Activated CD8-positive, alpha-beta memory T cell treated with anti-CD3 and anti-CD28 coated beads, Interleukin-2, amount 50 U/mL, for 24 hours (primary cell): ENCODE data around the gene ANO3.
"Not testable (repeated sequence)": the region's sequence is repeated elsewhere in the genome, so short reads cannot be mapped to it uniquely, and the experiment has no call there.

Experiments
- DNase-seq: peaks from one replicate; pipeline ENCODE4 v3.0.0-alpha.2; 2020; ENCODE audit errors: extremely low read depth

The ANO3 gene

GRCh38 chr11:26623076-26623659 lies 291.2 kb downstream of the ANO3 start:
- no peak for DNase-seq

- DNase-seq: no peak
Observed at GRCh38 chr11:26626346-26626745, 294.4 kb downstream of the ANO3 start.

DNA sequence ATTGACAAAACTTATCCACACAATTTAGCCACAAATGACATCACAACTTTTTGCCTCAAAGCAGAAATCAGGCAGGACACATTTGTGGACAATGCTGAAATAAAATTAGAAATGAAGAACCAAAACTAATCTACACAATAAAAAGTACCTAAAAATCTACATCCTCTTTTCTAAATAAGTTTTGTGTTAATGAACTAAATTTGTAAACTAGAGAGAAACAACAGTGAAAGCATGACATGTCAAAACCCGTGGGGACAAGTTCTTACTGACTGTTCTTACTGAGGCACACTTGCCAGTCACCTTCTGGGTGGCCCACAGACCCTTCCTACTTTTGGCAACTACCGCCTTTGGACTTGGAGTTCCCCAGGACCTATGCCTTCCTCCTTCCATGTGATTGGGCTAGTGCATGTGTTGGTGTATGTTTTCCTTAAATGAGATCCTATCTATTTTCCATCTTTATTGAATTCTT lies 300.8 kb downstream of the ANO3 start:
- no peak for DNase-seq

DNA sequence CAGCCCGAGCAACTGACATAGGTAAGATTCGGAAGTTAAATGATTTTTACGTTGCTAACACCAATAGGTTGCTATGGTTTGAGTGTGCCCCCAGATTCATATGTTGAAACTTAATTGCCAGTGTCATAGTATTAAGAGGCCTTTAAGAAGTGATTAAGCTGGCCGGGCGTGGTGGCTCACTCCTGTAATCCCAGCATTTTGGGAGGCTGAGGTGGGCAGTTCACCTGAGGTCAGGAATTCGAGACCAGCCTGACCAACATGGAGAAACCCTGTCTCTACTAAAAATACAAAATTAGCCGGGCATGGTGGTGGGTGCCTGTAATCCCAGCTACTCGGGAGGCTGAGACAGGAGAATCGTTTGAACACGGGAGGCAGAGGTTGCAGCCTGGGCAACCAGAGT lies 311.4 kb downstream of the ANO3 start:
- not testable (repeated sequence) for DNase-seq

- DNase-seq: no peak
Observed at GRCh38 chr11:26649884-26650283, 318.0 kb downstream of the ANO3 start.

DNA sequence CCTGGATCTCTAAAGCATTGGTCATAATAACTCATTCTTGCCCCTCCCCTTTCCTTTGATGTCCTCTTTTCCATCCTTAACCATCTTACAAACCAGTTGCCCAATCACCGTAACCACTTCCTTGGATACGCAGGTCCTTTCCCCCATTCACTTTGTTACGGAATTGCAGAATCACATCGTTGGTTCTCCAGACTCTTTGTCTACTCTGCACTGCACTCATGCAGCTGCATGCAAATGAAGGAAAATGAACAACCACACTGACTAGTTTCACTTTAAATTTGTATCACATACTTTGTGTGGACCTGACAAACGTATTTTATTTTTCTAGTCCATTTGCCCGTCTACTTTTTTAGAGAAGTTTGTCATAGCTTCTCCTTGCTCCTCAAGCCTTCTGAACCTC lies 320.0 kb downstream of the ANO3 start:
- DNase-seq: no peak

GRCh38 chr11:26655287-26655686 lies 323.4 kb downstream of the ANO3 start:
- no peak for DNase-seq

GRCh38 chr11:26662916-26663315 lies 331.0 kb downstream of the ANO3 start:
- no peak for DNase-seq

- no peak for DNase-seq
Observed at GRCh38 chr11:26665036-26665435, 333.1 kb downstream of the ANO3 start.

DNA sequence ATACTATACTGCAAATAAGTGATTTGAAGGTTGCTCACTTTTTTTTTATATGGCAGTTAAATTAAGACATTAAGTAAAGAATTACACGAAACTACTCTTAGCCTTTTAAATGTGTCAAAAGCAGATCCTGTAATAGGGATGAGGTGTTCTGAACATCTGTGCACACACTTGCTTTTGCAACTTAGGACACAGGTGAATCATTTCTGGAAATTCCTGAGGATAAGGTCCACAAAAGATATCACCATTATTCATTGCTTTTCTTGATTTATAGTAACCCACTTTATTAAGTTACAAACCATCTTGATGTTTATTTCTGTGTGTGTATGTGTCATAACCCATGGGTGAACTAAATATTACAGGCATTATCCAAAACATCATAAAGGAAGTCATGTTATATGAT lies 334.0 kb downstream of the ANO3 start:
- DNase-seq: no peak

- no peak for DNase-seq
Observed at GRCh38 chr11:26675233-26675928, 343.5 kb downstream of the ANO3 start.

GRCh38 chr11:26676641-26677040 lies 344.7 kb downstream of the ANO3 start:
- no peak for DNase-seq

- no peak for DNase-seq
Observed at GRCh38 chr11:26677566-26677965, 345.6 kb downstream of the ANO3 start.

DNA sequence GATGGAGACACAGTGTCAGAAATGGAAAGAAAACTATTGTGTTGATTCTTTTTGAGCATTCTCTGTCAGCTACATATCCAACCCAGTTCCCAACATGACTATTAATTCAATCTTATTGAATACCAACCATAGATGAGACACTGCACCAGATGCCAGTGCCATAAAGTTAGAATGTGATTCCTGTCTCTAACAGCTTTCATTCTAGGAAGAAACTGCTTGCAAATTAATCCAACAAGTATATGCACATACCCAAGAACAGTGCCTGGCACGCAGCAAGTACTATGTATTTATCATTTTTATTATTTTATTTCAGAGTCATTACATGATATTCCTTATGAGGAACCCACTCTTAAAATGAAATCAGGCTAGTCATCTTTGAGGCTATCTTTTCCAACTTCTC lies 355.4 kb downstream of the ANO3 start:
- DNase-seq: no peak

- DNase-seq: no peak
Observed at GRCh38 chr11:26688701-26689100, 356.8 kb downstream of the ANO3 start.

GRCh38 chr11:26696330-26696729 lies 364.4 kb downstream of the ANO3 start:
- DNase-seq: no peak

- DNase-seq: no peak
Observed at GRCh38 chr11:26698224-26698623, 366.3 kb downstream of the ANO3 start.

- no peak for DNase-seq
Observed at GRCh38 chr11:26700574-26701235, 368.8 kb downstream of the ANO3 start.

DNA sequence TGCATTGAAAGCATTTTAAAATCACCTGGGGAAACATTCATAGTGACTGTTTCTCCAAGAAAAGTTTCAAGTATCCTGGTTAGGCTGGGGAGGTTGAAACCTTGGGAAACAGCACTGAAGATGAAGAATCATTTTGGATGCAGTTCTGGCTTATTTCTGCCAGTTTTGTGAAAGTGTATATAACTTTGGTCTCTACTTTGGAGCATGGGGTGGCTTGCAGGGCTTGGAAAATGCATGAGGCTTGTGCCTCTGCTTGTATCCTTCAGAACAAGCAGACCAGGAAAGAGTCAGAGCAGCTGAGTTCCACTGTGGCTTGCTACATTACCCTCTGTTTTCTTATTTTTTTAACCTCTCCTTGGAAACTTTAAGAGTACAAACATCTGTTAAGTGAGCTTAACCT lies 370.5 kb downstream of the ANO3 start:
- DNase-seq: no peak

DNA sequence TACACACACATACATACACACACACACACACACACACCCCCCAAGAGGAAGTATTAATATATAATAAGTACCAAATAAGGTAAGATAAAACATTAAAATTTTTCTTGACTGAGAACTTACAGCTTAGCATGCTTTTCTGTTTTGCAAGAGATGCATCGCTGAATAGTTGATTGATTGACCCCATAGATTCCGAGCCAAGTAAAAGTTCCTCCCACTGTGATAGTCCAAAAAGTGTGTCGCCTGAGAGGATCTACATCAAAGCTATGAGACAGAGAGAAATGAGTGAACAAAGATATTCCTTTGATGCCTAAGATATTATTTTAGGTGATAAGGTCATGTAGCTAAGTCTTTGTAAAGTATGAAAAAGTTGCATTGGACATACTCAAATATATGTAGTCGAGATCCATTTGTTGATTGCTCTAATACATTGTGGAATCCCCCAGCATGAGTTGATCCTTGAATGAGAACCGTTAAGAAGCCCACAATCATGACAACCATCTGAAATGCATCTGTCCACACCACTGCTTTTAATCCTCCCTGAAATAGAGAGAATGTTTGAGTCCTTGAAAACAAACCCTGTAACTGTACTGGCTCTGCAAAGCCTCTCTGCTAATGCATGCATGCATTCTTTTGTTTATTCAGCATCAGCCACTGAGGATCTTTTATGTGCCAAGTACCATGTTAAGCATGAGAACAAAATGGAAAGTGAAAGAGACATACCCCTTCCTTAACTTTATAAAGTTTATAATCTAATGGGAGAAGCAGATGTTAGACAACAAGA lies 371.7 kb downstream of the ANO3 start:
- no peak for DNase-seq

DNA sequence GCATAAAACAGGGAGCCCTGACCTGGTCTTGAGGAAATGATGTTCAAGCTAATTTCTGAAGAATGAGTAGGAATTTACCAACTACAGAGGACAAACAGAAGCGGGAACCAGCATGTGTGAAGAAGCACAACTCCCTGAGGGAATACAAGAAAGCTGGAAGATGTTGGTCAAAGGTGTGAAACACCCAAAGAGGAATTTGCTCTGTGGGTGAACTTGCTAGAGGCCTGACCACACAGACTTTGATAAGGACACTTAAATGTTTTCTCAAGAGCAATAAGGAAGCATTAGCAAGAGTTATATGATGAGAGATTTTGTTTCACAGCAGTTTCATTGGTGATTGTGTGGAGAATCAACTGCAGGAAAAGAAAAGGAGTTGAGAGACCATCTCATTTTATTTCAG lies 372.3 kb downstream of the ANO3 start:
- no peak for DNase-seq

GRCh38 chr11:26706181-26706580 lies 374.3 kb downstream of the ANO3 start:
- DNase-seq: no peak
